Measurements from ENCODE around the gene DOLK.
A peak's percentile ranks its signal among the peaks of the same experiment; 100 is the strongest.

DNA sequence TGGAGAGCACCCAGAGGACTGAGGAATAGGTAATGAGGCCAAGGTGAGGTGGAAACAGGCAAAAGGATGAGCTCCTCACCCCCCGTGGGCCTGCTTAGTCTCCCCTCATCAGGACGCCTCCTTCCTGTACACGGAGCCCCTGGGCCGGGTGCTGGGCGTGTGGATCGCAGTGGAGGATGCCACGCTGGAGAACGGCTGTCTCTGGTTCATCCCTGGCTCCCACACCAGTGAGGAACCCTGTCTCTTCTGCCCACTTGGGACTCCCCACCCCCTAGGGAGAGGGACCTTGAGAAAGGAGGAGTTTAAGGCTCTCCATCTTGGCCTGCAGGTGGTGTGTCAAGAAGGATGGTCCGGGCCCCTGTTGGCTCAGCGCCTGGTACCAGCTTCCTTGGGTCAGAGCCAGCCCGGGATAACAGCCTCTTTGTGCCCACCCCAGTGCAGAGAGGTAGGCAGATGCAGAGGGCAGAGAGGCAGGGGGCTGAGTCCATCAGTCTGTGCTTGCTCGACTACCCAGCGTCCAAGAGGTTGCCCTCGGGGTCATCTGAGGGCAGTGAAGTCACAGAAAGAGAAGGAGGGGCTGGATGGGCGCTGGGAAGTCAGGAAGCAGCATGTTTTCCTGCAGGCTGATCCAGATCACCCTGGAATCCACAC, 7.0 kb downstream of the DOLK start:
- TF ChIP-seq, protein P1, sequence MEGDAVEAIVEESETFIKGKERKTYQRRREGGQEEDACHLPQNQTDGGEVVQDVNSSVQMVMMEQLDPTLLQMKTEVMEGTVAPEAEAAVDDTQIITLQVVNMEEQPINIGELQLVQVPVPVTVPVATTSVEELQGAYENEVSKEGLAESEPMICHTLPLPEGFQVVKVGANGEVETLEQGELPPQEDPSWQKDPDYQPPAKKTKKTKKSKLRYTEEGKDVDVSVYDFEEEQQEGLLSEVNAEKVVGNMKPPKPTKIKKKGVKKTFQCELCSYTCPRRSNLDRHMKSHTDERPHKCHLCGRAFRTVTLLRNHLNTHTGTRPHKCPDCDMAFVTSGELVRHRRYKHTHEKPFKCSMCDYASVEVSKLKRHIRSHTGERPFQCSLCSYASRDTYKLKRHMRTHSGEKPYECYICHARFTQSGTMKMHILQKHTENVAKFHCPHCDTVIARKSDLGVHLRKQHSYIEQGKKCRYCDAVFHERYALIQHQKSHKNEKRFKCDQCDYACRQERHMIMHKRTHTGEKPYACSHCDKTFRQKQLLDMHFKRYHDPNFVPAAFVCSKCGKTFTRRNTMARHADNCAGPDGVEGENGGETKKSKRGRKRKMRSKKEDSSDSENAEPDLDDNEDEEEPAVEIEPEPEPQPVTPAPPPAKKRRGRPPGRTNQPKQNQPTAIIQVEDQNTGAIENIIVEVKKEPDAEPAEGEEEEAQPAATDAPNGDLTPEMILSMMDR (IDR thresholded peaks at IDR 0.05) = no peak
- peak in 1 of 2 donors; percentile 29 for TF ChIP-seq POLR2AphosphoS5 (IDR thresholded peaks at IDR 0.05)
- no peak for TF ChIP-seq POLR2A (IDR thresholded peaks at IDR 0.05)
- TF ChIP-seq EP300 (IDR thresholded peaks at IDR 0.05) = no peak
